Activated B cell treated with CpG ODN at 0.5 μM for 24 hours (primary cell): Measurements from ENCODE around the gene RNF220. TPM values are rescaled to one million over a fixed set of nuclear protein-coding genes. Genes with fewer than 3 reads are reported as not detected.

Experiments
- ATAC-seq: fragments of 200-7000 bp; cut with Tn5 transposase; one replicate; pipeline ENCODE4 v1.10.0; 2021; ENCODE audit warnings: low read depth, mild to moderate bottlenecking, moderate library complexity
- CTCF ChIA-PET: fragments of 350-600 bp; sonication (Branson Sonifier 250); formaldehyde crosslinking; loops from one replicate; lab custom pipeline; 2021; ENCODE audit warnings: antibody characterized with exemption; lab: Charles Lee
- POLR2A ChIA-PET: fragments of 350-600 bp; sonication (Branson Sonifier 250); formaldehyde crosslinking; loops from one replicate; lab custom pipeline; 2021; ENCODE audit warnings: antibody characterized with exemption; lab: Charles Lee
- DNase-seq: peaks from one replicate; pipeline ENCODE4 v3.0.0; 2022
- H3K27ac Mint-ChIP-seq: one replicate; pipeline ENCODE4 v1.8.0; 2020; ENCODE audit warnings: mixed read lengths
- H3K27me3 Mint-ChIP-seq: one replicate; pipeline ENCODE4 v1.8.0; 2021; ENCODE audit warnings: mixed read lengths
- H3K36me3 Mint-ChIP-seq: one replicate; pipeline ENCODE4 v1.8.0; 2021; ENCODE audit warnings: low read depth, mixed read lengths
- H3K4me1 Mint-ChIP-seq: one replicate; pipeline ENCODE4 v1.8.0; 2021; ENCODE audit warnings: mixed read lengths
- H3K4me3 Mint-ChIP-seq: one replicate; pipeline ENCODE4 v1.8.0; 2020; ENCODE audit warnings: mild to moderate bottlenecking, mixed read lengths
- H3K9me3 Mint-ChIP-seq: one replicate; pipeline ENCODE4 v1.8.0; 2020; ENCODE audit warnings: mixed read lengths
- intact Hi-C: fragments of 100-400 bp; cut with micrococcal nuclease; formaldehyde crosslinking; loops from one replicate; pipeline ENCODE4 v1.15.1; 2024
- total RNA-seq: library from RNA; stranded (reverse); gene quantifications from 2 replicates; pipeline ENCODE4 v1.2.3, GENCODE V29; 2022
- TF ChIP-seq, protein P1 (sequence below): fragments of 200-600 bp; IDR thresholded peaks from one replicate; pipeline ENCODE4 v1.8.0; 2022; ENCODE audit warnings: antibody characterized with exemption, mild to moderate bottlenecking

RNF220 gene
- total RNA-seq, 1 donor from 2014 or later: 103 TPM

- CTCF ChIA-PET: no interaction called here
These were observed 91.6 kb downstream of the RNF220 start for GRCh38 chr1:44496541-44497171.

DNA sequence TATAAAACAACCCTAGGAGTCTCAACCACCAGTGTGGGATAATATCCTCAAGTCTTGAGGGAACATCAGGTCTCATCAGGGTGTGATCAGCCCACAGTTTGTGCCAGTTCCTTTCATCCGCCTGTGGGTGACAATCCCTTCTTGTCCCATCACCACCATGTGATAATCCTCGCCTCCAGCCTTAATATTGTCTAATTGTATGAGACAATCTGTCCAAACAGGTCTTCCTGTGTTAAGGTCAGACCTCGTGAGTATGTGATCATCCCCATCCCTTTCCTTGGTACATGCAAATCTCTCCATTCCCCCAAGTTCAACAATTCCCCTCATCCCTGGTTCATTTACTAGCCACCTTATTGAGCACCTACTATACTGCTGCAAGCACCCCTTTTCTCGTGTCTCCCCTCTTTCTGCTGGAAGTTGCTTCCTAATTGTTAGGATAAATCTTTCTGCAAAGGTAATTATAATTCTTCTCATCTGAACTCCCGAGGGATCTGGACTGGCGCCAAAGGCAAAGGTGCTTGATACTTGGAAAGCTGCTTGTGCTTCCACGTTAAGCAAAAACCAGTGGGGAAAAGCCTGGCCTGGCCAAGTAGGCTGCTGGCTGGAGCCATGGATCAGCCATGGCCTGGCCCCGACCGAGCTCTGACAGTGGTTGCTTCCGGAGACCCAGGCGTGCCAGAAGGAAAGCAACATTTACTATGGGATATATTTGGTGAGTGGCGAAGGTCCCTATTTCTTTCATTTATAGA is 92.5 kb downstream of the RNF220 start:
- no peaks in the 10 kb centered on the region for H3K27me3 Mint-ChIP-seq
- DNase-seq: no peak
- no peaks in the 10 kb centered on the region for H3K36me3 Mint-ChIP-seq
- no peak overlapping the region for H3K4me3 Mint-ChIP-seq
- H3K27ac Mint-ChIP-seq: no peak overlapping the region
- TF ChIP-seq, protein P1, sequence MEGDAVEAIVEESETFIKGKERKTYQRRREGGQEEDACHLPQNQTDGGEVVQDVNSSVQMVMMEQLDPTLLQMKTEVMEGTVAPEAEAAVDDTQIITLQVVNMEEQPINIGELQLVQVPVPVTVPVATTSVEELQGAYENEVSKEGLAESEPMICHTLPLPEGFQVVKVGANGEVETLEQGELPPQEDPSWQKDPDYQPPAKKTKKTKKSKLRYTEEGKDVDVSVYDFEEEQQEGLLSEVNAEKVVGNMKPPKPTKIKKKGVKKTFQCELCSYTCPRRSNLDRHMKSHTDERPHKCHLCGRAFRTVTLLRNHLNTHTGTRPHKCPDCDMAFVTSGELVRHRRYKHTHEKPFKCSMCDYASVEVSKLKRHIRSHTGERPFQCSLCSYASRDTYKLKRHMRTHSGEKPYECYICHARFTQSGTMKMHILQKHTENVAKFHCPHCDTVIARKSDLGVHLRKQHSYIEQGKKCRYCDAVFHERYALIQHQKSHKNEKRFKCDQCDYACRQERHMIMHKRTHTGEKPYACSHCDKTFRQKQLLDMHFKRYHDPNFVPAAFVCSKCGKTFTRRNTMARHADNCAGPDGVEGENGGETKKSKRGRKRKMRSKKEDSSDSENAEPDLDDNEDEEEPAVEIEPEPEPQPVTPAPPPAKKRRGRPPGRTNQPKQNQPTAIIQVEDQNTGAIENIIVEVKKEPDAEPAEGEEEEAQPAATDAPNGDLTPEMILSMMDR: no peak
- H3K4me1 Mint-ChIP-seq: peaks cover 9% of the 10 kb centered on the region
- POLR2A ChIA-PET: no interaction called here
- intact Hi-C loops: no loop called here
- H3K9me3 Mint-ChIP-seq: no peaks in the 10 kb centered on the region
- no peak for ATAC-seq
- CTCF ChIA-PET: no interaction called here

More at GRCh38 chr1:44496541-44497171, 91.6 kb downstream of the RNF220 start:
- H3K4me3 Mint-ChIP-seq: no peak overlapping the region
- no peaks in the 10 kb centered on the region for H3K36me3 Mint-ChIP-seq
- H3K27ac Mint-ChIP-seq: no peak overlapping the region
- intact Hi-C loops: no loop called here
- TF ChIP-seq, protein P1: no peak
- POLR2A ChIA-PET: no interaction called here
- ATAC-seq (no peak), DNase-seq (no peak)
- peaks cover 4% of the 10 kb centered on the region for H3K4me1 Mint-ChIP-seq
- no peaks in the 10 kb centered on the region for H3K27me3 Mint-ChIP-seq
- no peaks in the 10 kb centered on the region for H3K9me3 Mint-ChIP-seq

GRCh38 chr1:44499306-44499705 is 94.3 kb downstream of the RNF220 start:
- intact Hi-C loops: no loop called here

DNA sequence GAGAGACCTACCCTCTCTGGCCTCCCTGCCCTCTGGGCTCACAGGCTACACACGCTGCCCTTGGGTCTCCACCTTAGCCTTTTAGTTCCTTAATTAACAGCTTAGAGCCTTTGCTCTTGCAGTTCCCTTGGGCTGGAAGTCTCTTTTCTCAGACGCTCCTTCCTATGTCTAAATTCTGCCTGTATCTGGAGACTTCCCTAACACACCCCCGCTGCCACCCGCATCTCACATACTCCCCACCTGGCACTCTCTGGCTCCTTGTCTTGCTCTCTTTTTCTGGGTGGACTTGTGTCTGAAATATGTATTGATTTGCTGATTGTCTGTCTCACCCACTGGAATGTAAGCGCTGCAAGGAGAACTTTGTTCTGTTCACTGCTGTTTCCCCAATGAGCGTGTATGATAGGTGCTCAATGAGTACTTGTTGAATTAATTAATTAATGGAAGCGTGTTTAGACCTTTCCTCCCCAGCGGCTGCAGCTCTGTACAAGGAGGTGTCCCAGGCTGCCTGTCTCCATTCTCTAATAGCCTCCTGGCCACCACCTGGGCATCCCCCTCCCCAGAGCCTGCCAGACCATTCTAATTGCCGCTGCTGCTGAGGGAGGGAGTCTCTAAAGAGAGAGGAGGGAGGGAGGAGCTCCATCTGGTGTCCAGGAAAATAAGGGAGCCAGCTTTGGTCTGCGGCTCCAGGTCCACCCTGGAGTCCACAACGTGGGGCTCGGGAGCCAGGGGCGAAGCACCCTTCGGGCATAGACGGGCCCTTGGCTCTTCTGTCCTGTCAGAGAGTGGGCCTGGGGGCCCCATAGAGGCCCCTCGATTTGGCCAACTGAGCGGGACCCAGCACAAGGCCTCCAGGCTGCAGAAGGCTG is 95.4 kb downstream of the RNF220 start:
- H3K9me3 Mint-ChIP-seq: no peaks in the 10 kb centered on the region
- H3K27me3 Mint-ChIP-seq: no peaks in the 10 kb centered on the region
- intact Hi-C loops: no loop called here
- H3K27ac Mint-ChIP-seq: no peak overlapping the region
- H3K36me3 Mint-ChIP-seq: no peaks in the 10 kb centered on the region
- ChIA-PET POLR2A (no interaction called here), CTCF (no interaction called here)
- no peak overlapping the region for H3K4me3 Mint-ChIP-seq
- DNase-seq (no peak), ATAC-seq (no peak)
- H3K4me1 Mint-ChIP-seq: peaks cover 27% of the 10 kb centered on the region
- TF ChIP-seq, protein P1: no peak

More at GRCh38 chr1:44499306-44499705, 94.3 kb downstream of the RNF220 start:
- no peak overlapping the region for H3K27ac Mint-ChIP-seq
- no peak overlapping the region for H3K4me3 Mint-ChIP-seq
- ATAC-seq: no peak
- H3K27me3 Mint-ChIP-seq: no peaks in the 10 kb centered on the region
- no peaks in the 10 kb centered on the region for H3K9me3 Mint-ChIP-seq
- H3K4me1 Mint-ChIP-seq: peaks cover 19% of the 10 kb centered on the region
- DNase-seq: no peak
- CTCF ChIA-PET: no interaction called here
- POLR2A ChIA-PET: interaction anchor here (0.5 kb wide), 1 partner anchor 224 kb away, joined by 5 read pairs; no protein-coding TSS in a partner anchor
- TF ChIP-seq, protein P1: no peak
- H3K36me3 Mint-ChIP-seq: no peaks in the 10 kb centered on the region
